OCI-LY7 (cell line): ENCODE results near the gene LDHAL6B.

Experiments used
- CTCF ChIP-seq: fragments of 200-600 bp; sonication (generic); conservative IDR thresholded peaks from 2 replicates; pipeline ENCODE4 v1.5.1; 2014; ENCODE audit warnings: mild to moderate bottlenecking, antibody characterized with exemption, low read length, moderate library complexity, mixed read lengths
- EZH2phosphoT487 ChIP-seq: fragments of 200-600 bp; sonication (generic); IDR thresholded peaks from 2 replicates; pipeline ENCODE4 v1.6.1; 2018; ENCODE audit warnings: low read depth, borderline replicate concordance, mild to moderate bottlenecking, mixed run types, antibody characterized with exemption, low read length, moderate library complexity, mixed read lengths

GRCh38 chr15:59185725-59186124 lies 20.9 kb upstream of the LDHAL6B start:
- TF ChIP-seq CTCF (peak; percentile 59), EZH2phosphoT487 (no peak)
